ENCODE results near the gene LPCAT3. TPM values are rescaled to one million over a fixed set of nuclear protein-coding genes. Genes with fewer than 3 reads are reported as not detected.

The LPCAT3 gene
- 10.2 and 12.8 TPM in 2 replicates for total RNA-seq

GRCh38 chr12:7018350-7019042 is at the start of gene LPCAT3:
Gene LPCAT3, minus strand, starts transcription at chr12:7018476. Its CDS starts 52 bp downstream, at chr12:7018424.

DNA sequence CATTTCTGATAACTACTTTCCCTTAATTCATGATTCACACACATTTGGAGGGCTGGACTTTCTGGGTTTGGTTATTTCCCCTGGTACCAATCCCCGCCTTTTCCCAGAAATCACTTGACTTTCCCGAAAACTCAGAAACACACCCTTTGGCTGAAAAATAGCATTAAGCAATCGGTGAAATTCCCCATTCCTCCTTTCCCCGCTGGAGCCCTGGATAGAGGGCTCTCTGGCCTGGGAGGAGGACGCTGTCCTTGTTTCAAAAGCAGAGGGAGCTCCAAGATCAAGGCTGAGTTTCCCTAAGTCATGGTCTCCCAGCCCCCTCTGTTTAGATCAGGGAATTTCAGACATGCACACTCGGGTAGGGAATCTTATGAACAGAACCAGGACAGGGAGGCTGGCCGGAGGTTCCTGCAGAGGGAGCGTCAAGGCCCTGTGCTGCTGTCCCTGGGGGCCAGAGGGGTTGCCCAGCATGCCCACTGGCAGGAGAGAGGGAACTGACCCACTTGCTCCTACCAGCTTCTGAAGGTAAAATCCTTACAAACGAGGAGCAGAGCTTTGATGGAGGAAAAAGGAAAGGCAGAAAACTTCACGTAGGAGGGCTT is 42.2 kb upstream of the LPCAT3 start, which contains the start of gene C1S:
Gene C1S, plus strand, starts transcription at position 366 of the 602 bp plus-strand sequence. CDS start 1,195 bp downstream, outside the sequence.

GRCh38 chr12:6950811-6951540 is 67.3 kb downstream of the LPCAT3 start, which contains the start of gene PTPN6:
Gene PTPN6, plus strand, starts transcription at chr12:6951356. Its CDS starts 157 bp downstream, at chr12:6951513.

DNA sequence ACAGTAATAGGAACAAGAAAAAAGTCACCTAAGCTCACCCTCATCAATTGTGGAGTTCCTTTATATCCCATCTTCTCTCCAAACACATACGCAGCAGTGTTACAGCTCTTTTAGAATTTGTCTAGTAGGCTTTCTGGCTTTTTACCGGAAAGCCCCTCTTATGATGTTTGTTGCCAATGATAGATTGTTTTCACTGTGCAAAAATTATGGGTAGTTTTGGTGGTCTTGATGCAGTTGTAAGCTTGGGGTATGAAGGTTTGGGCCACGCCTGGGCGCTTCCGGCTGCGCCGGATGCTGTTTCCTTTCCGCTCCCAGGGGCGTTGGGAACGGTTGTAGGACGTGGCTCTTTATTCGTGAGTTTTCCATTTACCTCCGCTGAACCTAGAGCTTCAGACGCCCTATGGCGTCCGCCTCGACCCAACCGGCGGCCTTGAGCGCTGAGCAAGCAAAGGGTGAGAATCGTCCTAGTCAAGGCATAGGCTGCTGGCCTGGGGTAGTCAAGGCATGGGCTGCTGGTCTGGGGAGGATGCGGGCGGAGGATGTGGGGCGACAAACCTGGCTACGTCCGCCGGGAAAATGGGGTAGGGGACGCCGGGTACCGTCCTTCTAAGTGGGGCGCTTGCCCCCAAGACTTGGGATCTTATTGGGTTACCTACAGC is 74.4 kb downstream of the LPCAT3 start, which contains the start of the genes C12orf57 and RNU7-1:
Gene C12orf57, plus strand, starts transcription at position 301 of the 659 bp plus-strand sequence. Its CDS starts 100 bp downstream, at position 401.
Gene RNU7-1, plus strand, starts transcription at position 95 of the 659 bp plus-strand sequence.

GRCh38 chr12:6927379-6928021 is 90.8 kb downstream of the LPCAT3 start, which contains the start of gene ATN1:
Gene ATN1, plus strand, starts transcription at chr12:6927959. Its CDS starts 6,043 bp downstream, at chr12:6934002.

Other genes starting within 250 kb of the LPCAT3 start
- 0.09 and 0.32 TPM in 2 replicates for gene LAG3, start 246.0 kb downstream of the LPCAT3 start, total RNA-seq
- 0.16 and 0.17 TPM in 2 replicates for gene CD4, start 228.9 kb downstream of the LPCAT3 start, total RNA-seq
- 5.1 and 5.8 TPM in 2 replicates for gene GPR162, start 196.7 kb downstream of the LPCAT3 start, total RNA-seq
- gene P3H3, start 190.1 kb downstream of the LPCAT3 start, total RNA-seq, result 72.0 and 114 TPM in 2 replicates
- 1.3 and 2.0 TPM in 2 replicates for gene GNB3, start 177.6 kb downstream of the LPCAT3 start, total RNA-seq
- gene CDCA3, start 167.2 kb downstream of the LPCAT3 start, total RNA-seq, result 1.2 and 3.0 TPM in 2 replicates
- 77.2 and 79.0 TPM in 2 replicates for gene USP5, start 166.3 kb downstream of the LPCAT3 start, total RNA-seq
- gene TPI1, start 150.9 kb downstream of the LPCAT3 start, total RNA-seq, result 512 and 968 TPM in 2 replicates
- 10.1 and 13.6 TPM in 2 replicates for gene SPSB2, start 145.2 kb downstream of the LPCAT3 start, total RNA-seq
- gene LRRC23, start 113.7 kb downstream of the LPCAT3 start, total RNA-seq, result 11.3 and 15.9 TPM in 2 replicates
- 18.4 and 19.9 TPM in 2 replicates for gene ENO2, start 103.9 kb downstream of the LPCAT3 start, total RNA-seq
- 8.2 and 11.0 TPM in 2 replicates for gene ATN1, start 90.5 kb downstream of the LPCAT3 start, total RNA-seq
- not detected in 2 replicates for gene RNU7-1, start 74.7 kb downstream of the LPCAT3 start, total RNA-seq
- 137 and 179 TPM in 2 replicates for gene C12orf57, start 74.5 kb downstream of the LPCAT3 start, total RNA-seq
- 0.09 and 0.79 TPM in 2 replicates for gene PTPN6, start 67.1 kb downstream of the LPCAT3 start, total RNA-seq
- 101 and 123 TPM in 2 replicates for gene PHB2, start 47.8 kb downstream of the LPCAT3 start, total RNA-seq
- gene EMG1, start 47.6 kb downstream of the LPCAT3 start, total RNA-seq, result 21.1 and 25.8 TPM in 2 replicates
- 378 and 815 TPM in 2 replicates for gene C1S, start 42.2 kb upstream of the LPCAT3 start, total RNA-seq
- gene C1R, start 74.0 kb upstream of the LPCAT3 start, total RNA-seq, result 133 and 637 TPM in 2 replicates
- 40.6 and 44.0 TPM in 2 replicates for gene C1RL, start 90.7 kb upstream of the LPCAT3 start, total RNA-seq
- 0.09 TPM in 1 of 2 replicates, not detected in the other for gene RBP5, start 110.4 kb upstream of the LPCAT3 start, total RNA-seq
- 16.2 and 17.8 TPM in 2 replicates for gene CLSTN3, start 111.9 kb upstream of the LPCAT3 start, total RNA-seq
- 24.9 and 34.3 TPM in 2 replicates for gene PEX5, start 171.2 kb upstream of the LPCAT3 start, total RNA-seq